ENCODE data around the gene EXOC4. TPM values are rescaled to one million over a fixed set of nuclear protein-coding genes. Genes with fewer than 3 reads are reported as not detected.

The EXOC4 gene
- total and polyA plus RNA-seq, 2 donors from 2014 or later = 22.8 to 78.7 TPM

DNA sequence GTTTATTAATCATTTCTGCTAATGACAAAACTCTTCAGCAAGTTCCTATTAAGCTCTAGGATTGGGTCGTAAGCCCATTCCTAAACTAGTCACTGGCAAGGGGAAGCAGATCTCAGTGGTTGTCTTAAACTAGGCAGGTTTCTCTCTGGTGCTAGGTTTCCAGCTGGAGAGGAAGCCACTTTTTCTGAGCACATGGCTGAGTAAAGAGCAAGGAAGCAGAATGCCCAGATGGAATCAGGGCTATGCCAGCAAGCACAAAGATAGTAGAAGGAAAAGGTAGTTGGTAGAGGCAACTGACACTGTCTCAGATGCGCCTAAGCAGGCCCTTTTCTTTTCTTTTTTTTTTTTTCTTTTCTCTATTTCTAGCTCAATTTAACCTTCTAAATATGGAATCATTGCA lies 224.9 kb downstream of the EXOC4 start:
- Histone ChIP-seq H3K4me3 (ENCODE audit: low read length in 3 of 3) (no peak overlapping the region), H3K27me3 (ENCODE audit: control insufficient read depth, insufficient read depth, low read length) (no peaks in the 10 kb centered on the region), H3K9me3 (ENCODE audit: control insufficient read depth in 2 of 3, insufficient read depth in 1 of 3, low read length in 3 of 3) (peaks cover 0 to 2% (median 0%) of the 10 kb centered on the region in 3 donors), H3K9ac (ENCODE audit: low read length in 3 of 3) (no peak overlapping the region), H3K27ac (ENCODE audit: low read depth in 2 of 2, low read length in 2 of 2) (no peak overlapping the region), H3K4me1 (ENCODE audit: control insufficient read depth in 2 of 3, insufficient read depth in 2 of 3, low read depth in 1 of 3, low read length in 3 of 3) (no peaks in the 10 kb centered on the region), H3K36me3 (ENCODE audit: control insufficient read depth in 2 of 3, insufficient read depth in 3 of 3, low read length in 3 of 3) (peaks cover 0 to 6% (median 0%) of the 10 kb centered on the region in 3 donors)
- FAIRE-seq (no peak), DNase-seq (no peak)
- intact Hi-C loops (cut with DNase I) = no loop called here
- TF ChIP-seq, protein P1, sequence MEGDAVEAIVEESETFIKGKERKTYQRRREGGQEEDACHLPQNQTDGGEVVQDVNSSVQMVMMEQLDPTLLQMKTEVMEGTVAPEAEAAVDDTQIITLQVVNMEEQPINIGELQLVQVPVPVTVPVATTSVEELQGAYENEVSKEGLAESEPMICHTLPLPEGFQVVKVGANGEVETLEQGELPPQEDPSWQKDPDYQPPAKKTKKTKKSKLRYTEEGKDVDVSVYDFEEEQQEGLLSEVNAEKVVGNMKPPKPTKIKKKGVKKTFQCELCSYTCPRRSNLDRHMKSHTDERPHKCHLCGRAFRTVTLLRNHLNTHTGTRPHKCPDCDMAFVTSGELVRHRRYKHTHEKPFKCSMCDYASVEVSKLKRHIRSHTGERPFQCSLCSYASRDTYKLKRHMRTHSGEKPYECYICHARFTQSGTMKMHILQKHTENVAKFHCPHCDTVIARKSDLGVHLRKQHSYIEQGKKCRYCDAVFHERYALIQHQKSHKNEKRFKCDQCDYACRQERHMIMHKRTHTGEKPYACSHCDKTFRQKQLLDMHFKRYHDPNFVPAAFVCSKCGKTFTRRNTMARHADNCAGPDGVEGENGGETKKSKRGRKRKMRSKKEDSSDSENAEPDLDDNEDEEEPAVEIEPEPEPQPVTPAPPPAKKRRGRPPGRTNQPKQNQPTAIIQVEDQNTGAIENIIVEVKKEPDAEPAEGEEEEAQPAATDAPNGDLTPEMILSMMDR (IDR thresholded peaks at IDR 0.05; ENCODE audit: borderline replicate concordance, extremely low read depth, insufficient read depth) = no peak

DNA sequence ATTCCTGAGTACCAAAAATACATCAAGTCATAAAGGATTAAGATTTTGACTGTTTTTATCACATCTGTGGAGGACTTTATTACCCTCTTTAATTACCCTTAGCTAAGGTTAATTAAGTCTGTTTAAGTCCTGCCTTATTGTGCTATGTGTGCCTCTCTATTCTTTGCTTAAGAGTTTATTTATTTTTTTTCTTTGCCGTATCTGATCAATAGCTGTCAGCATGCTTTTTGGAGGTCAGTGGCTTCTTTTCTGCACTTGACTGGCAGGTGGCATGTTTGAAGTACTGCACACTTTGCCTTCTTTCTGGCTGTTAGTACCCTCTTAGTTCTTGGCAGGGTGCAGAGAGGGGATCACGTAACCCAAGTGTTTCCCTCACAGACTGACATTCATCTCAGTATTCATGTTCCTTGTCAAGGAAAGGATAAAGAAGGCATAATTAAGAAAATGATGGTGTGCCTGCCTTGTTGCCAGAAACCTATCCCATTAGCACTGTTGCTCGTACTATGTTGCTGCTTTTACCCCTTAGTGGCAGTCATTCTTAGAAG lies 225.8 kb downstream of the EXOC4 start:
- no peak overlapping the region for H3K27ac ChIP-seq (ENCODE audit: low read depth in 2 of 2, low read length in 2 of 2)
- no peak overlapping the region for H3K9ac ChIP-seq (ENCODE audit: low read length in 3 of 3)
- FAIRE-seq (no peak), DNase-seq (no peak)
- no peak overlapping the region for H3K4me3 ChIP-seq (ENCODE audit: low read length in 3 of 3)
- H3K36me3 ChIP-seq (ENCODE audit: control insufficient read depth in 2 of 3, insufficient read depth in 3 of 3, low read length in 3 of 3) = peaks cover 0 to 6% (median 0%) of the 10 kb centered on the region in 3 donors
- intact Hi-C loops (cut with DNase I) = no loop called here
- no peaks in the 10 kb centered on the region for H3K9me3 ChIP-seq (ENCODE audit: control insufficient read depth in 2 of 3, insufficient read depth in 1 of 3, low read length in 3 of 3)
- TF ChIP-seq, protein P1 (IDR thresholded peaks at IDR 0.05; ENCODE audit: borderline replicate concordance, extremely low read depth, insufficient read depth) = no peak
- H3K4me1 ChIP-seq (ENCODE audit: control insufficient read depth in 2 of 3, insufficient read depth in 2 of 3, low read depth in 1 of 3, low read length in 3 of 3) = no peaks in the 10 kb centered on the region
- no peaks in the 10 kb centered on the region for H3K27me3 ChIP-seq (ENCODE audit: control insufficient read depth, insufficient read depth, low read length)

DNA sequence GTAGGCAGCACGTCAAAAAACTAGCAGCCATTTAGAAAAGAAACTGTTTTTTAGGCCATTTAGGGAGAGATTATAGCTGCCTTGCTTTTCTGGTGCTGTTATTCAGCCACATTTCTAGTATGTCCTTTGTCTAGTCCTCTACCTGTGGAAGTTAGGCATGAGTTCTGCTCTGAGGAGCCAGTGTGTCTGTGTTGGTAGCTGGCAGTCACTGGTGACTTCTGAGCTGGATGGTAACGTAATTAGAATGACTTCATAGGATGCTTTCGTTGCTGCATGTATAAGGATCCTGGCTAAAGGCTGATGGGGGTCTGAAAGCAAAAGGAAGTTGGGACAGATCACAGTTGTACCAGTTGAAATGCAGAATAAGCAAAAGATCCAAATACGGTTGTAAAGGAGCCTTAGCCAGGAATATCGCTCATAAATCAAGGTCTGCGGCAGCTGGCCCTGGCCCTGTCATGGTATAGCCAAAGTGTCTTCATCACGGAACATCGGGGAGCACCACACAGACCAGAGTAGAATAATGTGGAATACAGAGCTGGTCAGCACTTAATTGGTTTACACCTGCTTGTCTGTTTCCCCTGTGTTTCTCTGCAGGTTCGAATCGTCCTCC lies 226.7 kb downstream of the EXOC4 start:
- Histone ChIP-seq H3K4me1 (ENCODE audit: control insufficient read depth in 2 of 3, insufficient read depth in 2 of 3, low read depth in 1 of 3, low read length in 3 of 3) (no peaks in the 10 kb centered on the region), H3K9ac (ENCODE audit: low read length in 3 of 3) (no peak overlapping the region), H3K36me3 (ENCODE audit: control insufficient read depth in 2 of 3, insufficient read depth in 3 of 3, low read length in 3 of 3) (peaks cover 0 to 6% (median 0%) of the 10 kb centered on the region in 3 donors), H3K4me3 (ENCODE audit: low read length in 3 of 3) (no peak overlapping the region), H3K9me3 (ENCODE audit: control insufficient read depth in 2 of 3, insufficient read depth in 1 of 3, low read length in 3 of 3) (no peaks in the 10 kb centered on the region), H3K27ac (ENCODE audit: low read depth in 2 of 2, low read length in 2 of 2) (no peak overlapping the region), H3K27me3 (ENCODE audit: control insufficient read depth, insufficient read depth, low read length) (no peaks in the 10 kb centered on the region)
- TF ChIP-seq, protein P1 (IDR thresholded peaks at IDR 0.05; ENCODE audit: borderline replicate concordance, extremely low read depth, insufficient read depth) = no peak
- FAIRE-seq (no peak), DNase-seq (no peak)
- intact Hi-C loops (cut with DNase I) = no loop called here

All from kidney (tissue), 14 donors.